ENCODE measurements around the gene CIAO1. TPM values are rescaled to one million over a fixed set of nuclear protein-coding genes. Genes with fewer than 3 reads are reported as not detected.

Gene CIAO1
- total and polyA plus RNA-seq, 2 of the 13 experiments (the other 11 are each of a cell fraction or from before 2014, with no cell fraction given): 99.3 to 120 TPM

- TF ChIP-seq ARID5B (CRISPR knock-in tag; IDR thresholded peaks at IDR 0.05) (peak; percentile 63; the same call in 1 of the 2 replicates), ELF4 (CRISPR knock-in tag; IDR thresholded peaks at IDR 0.05; ENCODE audit: borderline replicate concordance) (peak; percentile 93), DMAP1 (CRISPR knock-in tag; IDR thresholded peaks at IDR 0.05) (peak; percentile 99), BRCA1 (CRISPR knock-in tag; IDR thresholded peaks at IDR 0.05) (no peak; the same call in 1 of the 2 replicates), RAD51 (IDR thresholded peaks at IDR 0.05; ENCODE audit: borderline replicate concordance) (no peak), NFATC3 (CRISPR knock-in tag; IDR thresholded peaks at IDR 0.05) (peak; percentile 49), ZNF30 (CRISPR knock-in tag; IDR thresholded peaks at IDR 0.05) (peak; percentile 91; the same call in 1 of the 2 replicates), ZNF703 (CRISPR knock-in tag; IDR thresholded peaks at IDR 0.05; ENCODE audit: borderline replicate concordance) (peak; percentile 49; the same call in 1 of the 2 replicates), ZNF574 (CRISPR knock-in tag; IDR thresholded peaks at IDR 0.05) (peak; percentile 97), ZNF510 (CRISPR knock-in tag; IDR thresholded peaks at IDR 0.05; ENCODE audit: low read depth) (peak; percentile 83; the same call in 1 of the 2 replicates), PCBP1 (IDR thresholded peaks at IDR 0.05; ENCODE audit: borderline replicate concordance, low read depth, low read length) (0 out of 2 replicates have a peak, but pooled peaks have one; percentile 37), HMG20B (CRISPR knock-in tag; conservative IDR thresholded peaks at IDR 0.05) (0 out of 2 replicates have a peak, but pooled peaks have one; percentile 3), IKZF4 (CRISPR knock-in tag; IDR thresholded peaks at IDR 0.05; ENCODE audit: borderline replicate concordance, low read depth, not compliant biosample characterization) (peak; percentile 79), REST (IDR thresholded peaks at IDR 0.05; ENCODE audit: borderline replicate concordance in 1 of 2, low read depth in 1 of 2, low read length in 2 of 2) (peak in 1 of 2 experiments; percentile 67; a peak in 1 of 4 replicates), NFIB (CRISPR knock-in tag; IDR thresholded peaks at IDR 0.05; ENCODE audit: borderline replicate concordance) (no peak)
Measured at GRCh38 chr2:96265840-96266679, at the start of gene CIAO1, which contains the start of gene TMEM127 (continued).

All from HepG2 (cell line).